Myocyte (in vitro differentiated cells): ENCODE results near the gene ARL8B. TPM values are rescaled to one million over a fixed set of nuclear protein-coding genes. Genes with fewer than 3 reads are reported as not detected.

Experiments used
- DNase-seq: peaks from one replicate; pipeline ENCODE4 v3.0.0-alpha.2; 2012; ENCODE audit warnings: low read depth
- total RNA-seq: library from RNA; depleted of rRNA; stranded (reverse); fragments of >200 nt; gene quantifications from 2 replicates; pipeline ENCODE4 v1.2.3, GENCODE V29; 2014

The ARL8B gene
- total RNA-seq, 1 donor from 2014 or later, result 62.0 TPM

DNA sequence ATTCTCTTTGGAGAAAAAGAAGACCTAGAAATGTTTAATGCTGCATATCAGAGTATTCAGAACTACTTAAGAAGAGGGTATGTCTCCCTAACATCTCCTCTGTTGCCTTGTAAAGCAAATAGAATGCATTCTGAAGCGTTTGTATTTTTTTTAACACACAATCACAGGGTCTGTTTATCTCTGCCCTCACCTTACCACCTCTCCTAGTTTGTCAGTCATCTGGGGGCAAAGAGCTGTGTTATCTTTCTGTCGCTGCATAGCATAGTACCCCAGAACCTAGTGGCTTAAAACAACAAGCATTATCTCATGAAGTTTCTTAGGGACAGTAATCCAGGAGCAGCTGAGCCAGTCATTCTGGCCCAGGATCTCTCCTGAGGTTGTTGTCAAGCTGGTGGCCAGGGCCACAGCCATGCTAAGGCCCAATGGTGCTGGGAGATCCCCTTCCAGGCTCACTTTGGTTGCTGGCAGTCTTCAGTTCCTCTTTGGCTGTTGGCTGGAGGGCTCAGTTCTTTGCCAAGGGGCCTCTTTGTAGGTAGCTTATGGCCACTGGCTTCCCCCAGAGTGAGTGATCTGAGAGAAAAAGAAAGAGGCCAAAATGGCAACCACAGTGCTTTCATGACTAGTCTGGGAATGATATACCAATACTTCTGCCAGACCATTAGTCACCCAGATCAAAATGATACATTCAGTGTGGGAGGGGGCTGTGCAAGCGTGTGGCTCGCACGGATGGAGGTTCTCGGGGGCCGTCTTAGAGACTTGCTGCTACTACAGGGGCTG lies 83.3 kb downstream of the ARL8B start:
- no peak for DNase-seq

DNA sequence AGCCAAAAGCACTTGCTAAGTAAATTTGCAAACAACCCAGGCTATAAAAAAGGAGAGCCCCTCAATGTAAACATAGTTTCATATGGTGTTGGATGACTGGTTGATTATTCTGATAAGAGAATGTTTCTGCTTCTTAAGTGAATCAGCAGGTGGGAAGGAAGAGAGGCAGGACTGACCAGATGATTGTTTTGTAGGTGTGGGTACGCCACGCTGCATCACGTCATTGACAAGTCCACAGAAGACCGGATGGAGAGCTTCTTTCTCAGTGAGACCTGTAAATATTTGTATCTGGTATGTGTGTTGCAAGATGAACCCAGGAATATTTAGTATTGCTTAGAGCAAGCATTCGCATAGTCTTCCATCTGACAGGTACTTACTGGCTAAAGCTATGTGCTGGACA lies 88.8 kb downstream of the ARL8B start:
- no peak for DNase-seq

- no peak for DNase-seq
Observed at GRCh38 chr3:5212628-5213573, 90.8 kb downstream of the ARL8B start.

DNA sequence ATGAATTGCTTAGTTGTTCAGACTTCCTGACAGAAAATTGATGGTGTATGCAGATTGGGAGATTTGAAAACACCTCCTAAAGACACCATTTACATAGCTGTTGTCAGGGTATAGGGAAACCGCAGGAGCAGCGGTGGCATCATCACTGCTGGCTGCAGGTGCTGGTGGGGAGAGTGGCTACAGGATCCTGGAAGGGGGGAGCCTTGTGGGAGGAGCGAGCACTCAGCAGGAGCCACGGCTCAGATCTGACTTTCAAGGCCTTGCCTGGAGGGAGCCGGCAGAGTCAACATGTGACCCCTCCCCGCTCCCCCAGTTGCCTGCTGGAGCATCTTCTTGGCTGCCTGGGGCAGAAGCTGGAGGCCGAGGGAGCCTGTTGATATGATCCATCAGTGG lies 91.5 kb downstream of the ARL8B start:
- DNase-seq, result no peak

GRCh38 chr3:5214352-5214751 lies 92.3 kb downstream of the ARL8B start:
- DNase-seq, result no peak

GRCh38 chr3:5217824-5218595 lies 95.9 kb downstream of the ARL8B start:
- DNase-seq, result peak; percentile 49

- no peak for DNase-seq
Observed at GRCh38 chr3:5218815-5219214, 96.7 kb downstream of the ARL8B start.

GRCh38 chr3:5219216-5219615 lies 97.1 kb downstream of the ARL8B start:
- no peak for DNase-seq

DNA sequence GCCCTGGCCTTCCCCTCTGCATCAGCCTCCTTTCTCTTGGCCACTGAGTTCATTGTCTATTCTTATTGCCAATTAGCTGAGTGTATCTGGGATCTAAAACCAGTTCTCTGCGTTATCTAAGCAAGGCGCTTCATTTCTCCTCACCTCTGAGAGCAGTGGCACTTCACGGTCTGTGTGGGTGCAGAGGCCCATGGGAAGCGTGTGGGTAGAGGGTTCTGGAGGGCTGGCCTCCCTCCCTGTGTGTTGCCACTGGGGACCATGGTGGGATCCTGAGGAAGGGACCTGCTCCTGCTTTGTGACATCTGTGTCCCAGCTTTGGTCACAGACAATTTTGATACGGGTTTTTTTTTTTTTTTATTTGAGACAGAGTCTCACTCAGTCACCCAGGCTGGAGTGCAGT lies 98.1 kb downstream of the ARL8B start:
- no peak for DNase-seq

GRCh38 chr3:5220667-5221431 lies 98.8 kb downstream of the ARL8B start:
- no peak for DNase-seq

- DNase-seq, result no peak
Observed at GRCh38 chr3:5221701-5222100, 99.6 kb downstream of the ARL8B start.

DNA sequence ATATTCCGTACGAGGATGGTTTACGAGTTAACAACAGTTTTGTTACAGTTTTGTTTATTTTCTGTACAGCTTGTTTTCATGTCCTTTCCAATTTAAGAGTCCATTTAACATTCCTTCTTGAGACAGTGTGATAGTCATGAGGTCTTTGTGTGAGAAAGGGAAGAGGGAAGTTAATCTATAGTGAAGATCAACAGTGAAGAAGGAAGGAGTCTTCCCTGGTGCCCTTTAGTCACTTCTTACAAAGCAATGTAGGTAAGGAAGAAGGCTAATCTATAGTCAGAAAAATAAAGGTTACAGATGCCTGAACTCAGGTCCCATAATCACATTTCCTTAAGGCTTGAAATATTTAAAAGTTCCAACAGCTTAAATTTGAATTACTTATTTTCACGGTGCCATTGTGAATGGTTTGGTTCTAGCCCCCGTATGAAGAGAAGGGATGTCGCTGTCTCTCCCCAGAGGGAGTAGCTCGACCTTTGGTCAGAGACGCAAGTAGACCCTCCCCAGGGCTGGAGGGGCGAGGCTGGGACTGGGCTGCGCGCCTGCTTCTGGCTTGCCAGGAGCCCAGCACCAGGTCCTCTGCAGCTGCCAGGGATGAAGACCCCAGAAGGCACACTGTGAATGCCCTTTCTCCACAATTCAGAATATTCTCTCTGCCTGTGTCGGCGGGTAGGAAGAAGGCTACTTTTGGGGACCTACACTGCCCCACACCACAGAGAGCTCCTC lies 100.4 kb downstream of the ARL8B start:
- DNase-seq, result no peak

- DNase-seq, result peak; percentile 33
Observed at GRCh38 chr3:5226783-5227182, 104.7 kb downstream of the ARL8B start.

DNA sequence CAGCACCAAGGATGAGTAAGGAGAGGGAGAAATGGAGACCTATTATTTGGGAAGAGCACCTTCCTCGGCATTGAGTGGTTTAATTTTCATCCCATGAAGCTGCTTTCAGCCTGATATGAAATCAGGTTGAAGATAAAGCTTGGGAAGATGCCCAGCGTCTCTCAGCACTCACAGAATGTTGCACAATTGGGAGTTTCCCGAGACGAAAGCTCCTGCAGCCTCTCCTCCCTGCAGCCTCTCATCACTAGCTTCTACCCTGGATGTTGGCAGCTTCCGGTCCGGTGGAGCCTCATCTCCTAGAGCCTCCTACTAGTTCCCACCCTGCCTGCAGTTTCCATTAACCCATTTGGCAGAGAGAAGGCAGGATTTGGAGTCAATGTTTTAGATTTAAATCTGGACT lies 105.7 kb downstream of the ARL8B start:
- no peak for DNase-seq

DNA sequence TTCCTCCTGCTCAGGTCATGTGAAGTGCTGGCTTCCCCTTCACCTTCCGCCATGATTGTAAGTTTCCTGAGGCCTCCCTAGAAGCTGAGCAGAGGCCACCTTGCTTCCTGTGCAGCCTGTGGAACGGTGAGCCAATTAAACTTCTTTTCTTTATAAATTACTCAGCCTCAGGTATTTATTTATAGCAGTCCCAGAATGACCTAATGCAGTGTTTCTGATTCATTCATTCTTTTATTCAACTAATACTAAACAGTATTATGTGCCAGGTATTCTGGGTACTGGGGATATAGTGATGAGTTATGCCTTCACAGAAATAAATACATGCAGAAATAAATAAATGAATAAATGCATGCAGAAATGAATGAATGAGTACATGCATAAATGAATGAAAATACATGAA lies 107.3 kb downstream of the ARL8B start:
- DNase-seq, result no peak

Other genes with a start within 250 kb of the ARL8B start
- gene BHLHE40, start 142.9 kb upstream of the ARL8B start, total RNA-seq, result 36.5 and 80.1 TPM in 2 replicates
- gene EDEM1, start 65.4 kb downstream of the ARL8B start, total RNA-seq, result 6.7 and 9.1 TPM in 2 replicates